GM21737 (cell line): Measurements from ENCODE around the gene KCNQ1.

Experiments
- ATAC-seq: cut with Tn5 transposase; IDR thresholded peaks from one replicate; pipeline ENCODE4 v1.9.1; 2021; ENCODE audit warnings: mild to moderate bottlenecking, moderate library complexity; ENCODE audit not compliant: unreplicated experiment

Gene KCNQ1

DNA sequence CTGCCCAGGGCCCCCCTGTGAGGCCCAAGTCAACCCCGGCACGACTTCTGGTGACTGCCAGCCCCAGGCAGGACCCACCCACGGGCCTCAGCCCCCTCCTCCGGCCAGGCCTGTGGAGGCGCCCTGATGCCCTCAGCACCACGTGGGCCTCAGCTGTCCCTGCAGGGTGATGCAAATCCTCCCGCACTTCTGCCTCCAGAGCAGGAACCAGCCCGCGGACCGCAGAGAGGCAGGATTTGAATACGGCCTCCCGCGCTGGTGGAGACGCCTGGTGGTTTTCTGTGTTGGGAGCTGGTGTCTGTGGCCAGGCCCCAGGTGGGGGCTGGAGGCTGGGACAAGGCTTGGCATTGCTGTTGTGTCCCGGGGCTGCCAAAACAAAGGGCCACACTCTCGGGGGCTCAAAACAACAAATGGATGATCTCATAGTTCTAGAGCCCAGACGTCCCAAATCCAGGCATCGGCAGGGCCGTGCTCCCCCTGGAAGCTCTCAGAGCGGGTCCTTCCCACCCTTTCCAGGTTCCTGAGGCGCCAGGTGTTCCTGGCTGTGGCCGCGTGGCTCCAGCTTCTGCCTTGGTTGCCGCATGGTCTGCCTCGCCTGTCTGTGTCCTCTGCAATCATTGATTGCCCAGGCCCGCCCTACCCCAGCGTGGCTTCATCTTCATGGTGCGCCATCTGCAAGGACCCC lies 19.9 kb upstream of the KCNQ1 start:
- ATAC-seq, result no peak

DNA sequence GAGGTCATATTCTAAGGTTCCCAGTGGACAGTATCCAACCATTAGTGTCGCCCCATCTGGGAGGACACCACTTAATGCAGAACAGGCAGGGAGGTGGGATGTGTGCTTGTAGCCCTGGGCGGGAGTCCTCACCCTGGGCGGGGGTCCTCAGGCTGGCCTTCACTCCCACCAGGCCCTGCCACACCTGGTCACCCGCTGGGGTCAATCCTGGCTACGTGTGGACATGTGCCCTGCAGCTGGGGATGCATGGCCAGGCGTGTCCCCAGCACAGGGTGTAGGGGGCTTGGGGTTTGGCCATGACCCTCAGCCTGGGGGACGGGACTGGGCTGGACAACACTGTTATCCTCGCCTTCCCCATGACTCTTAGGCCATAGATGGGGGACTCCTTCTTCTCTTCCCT lies 19.3 kb upstream of the KCNQ1 start:
- ATAC-seq, result no peak

DNA sequence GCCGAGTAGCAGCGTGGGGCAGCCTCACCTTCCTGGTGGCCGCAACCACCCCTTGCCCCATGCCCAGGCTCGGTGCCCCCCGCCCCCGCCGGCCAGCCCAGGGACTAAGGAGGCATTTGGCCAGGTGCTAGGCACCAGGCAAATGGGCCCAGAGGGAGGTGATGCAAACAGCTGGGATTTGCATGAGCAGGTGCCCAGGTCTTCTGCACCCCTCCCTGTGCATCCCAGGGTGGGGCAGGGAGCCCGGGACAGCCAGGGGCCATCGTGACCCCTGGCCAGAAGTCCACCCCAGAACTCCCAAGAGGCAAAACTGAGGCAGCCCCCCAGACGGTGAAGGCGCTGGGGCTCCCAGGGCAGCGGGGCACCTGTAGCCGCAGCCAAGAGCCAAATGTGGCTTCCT lies 18.6 kb upstream of the KCNQ1 start:
- no peak for ATAC-seq

DNA sequence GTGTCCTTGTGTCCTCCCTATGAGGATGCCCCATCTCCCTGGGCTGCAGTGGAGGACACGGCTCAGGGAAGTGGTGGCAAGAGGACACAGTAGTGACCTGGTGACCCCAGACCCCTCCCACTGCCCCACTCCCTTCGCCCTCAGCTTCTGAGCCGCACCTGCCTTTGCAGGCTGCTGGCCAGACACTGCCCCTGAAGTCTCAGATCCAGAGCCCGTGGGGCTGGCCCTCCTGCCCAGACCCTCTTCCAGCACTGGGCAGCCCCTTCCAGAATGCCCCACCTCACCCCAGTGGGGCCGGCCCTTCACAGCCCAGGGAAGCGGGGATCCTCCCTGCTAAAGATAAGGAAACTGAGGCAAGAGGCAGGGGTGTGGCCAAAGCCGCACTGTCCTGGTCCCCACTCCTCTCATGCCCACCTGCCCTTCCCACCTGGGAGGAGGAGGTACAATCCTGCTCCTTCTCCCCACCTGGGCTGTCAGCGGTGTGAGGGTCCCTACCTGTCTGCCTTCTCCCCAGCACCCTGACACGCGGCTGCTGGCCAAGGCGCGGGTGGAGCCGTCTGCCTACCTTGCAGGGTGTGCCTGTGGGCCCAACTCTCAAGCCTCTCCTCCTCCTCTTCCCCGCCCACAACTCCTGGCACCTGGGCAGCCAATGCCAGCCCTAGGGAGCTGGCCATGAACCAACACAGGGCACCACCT lies 17.8 kb upstream of the KCNQ1 start:
- no peak for ATAC-seq

DNA sequence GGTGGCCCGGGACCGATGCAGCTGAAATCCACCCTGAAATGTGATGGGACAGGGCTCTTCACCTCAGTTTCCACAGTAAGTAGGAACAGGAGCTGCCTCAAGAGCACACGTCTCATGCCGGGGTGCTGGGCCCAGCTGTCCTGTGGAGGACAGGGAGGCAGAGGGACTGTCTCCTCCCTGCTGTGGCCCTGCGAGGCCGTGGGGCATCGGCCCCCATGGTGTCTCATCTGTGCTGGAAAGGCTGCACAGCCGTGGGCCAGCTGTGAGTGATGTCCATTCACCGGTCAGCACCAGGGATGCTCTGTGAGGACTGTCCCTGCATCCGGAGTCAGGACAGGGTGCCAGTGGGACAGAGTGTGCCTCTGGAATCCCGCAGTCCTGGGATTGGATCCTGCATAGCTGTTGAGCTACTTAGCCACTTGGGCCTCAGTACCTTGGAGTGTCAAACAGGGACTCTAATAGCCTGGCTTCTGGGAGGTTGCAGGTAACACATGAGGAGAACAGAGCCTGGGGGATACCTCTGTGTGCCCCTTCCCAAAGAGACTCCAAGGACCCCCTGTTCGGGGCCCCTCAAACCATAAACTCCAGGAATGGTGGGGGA lies 17.0 kb upstream of the KCNQ1 start:
- ATAC-seq, result no peak

DNA sequence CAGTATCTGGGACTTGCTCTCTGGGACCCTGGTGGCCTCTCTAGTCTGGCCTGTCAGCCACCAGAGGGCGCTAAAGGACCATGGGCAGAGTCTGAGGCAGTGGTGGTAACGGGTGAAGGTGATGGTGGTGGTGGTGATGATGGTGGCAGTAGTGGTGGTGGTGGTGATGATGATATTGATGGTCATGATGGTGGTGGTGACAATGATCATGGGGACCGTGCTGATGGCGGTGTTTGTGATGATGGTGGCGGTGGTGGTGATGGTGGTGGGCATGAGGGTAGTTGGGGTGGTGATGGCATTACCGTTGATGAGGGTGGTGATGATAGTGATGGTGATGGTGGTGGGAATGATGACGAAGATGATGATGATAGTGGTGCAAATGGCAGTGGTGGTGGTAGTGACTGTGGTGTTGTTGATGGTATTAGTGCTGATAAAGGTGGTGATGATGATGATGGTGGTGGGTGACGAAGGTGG lies 16.4 kb upstream of the KCNQ1 start:
- ATAC-seq, result no peak

DNA sequence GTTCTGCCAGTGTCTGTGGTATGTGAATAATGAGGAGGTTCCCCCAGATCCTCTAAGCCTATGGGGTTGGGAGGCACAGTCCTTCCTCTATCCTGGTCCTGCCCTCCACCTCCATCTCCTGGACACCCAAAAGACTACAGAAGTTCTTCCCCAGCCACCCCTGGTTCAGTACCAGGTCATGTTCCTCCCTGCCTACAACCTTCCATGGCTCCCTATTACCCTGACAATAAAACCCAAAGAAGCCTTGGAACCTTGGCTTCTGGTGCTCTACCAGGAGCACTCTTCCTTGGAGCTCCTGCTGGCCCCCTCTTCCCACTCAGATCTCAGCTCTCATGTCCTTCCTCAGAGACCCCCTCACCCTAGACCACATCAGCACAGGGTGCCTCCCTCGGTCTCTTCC lies 13.4 kb upstream of the KCNQ1 start:
- no peak for ATAC-seq

DNA sequence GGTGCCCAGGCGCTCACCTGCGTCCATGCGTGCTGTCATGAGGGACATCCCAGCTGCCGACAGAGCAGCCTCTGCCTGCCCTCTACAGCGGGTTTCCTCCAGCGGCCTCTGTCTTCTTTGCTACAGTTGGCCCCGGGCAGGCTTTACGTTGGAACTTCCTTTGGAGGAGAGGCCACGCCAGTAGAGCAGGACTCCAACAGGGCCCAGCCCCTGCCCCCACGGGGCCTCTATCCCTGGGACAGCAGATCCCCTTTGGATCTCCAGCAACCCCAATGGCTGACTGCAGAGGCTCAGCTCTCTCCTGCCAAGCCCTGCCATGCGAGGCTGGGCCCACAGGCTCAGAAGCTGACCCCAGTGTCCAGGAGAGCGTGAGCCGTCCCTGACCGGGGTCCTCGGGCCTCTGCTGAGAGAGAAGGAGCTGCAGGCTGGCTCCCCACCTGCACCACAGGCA lies 12.6 kb upstream of the KCNQ1 start:
- no peak for ATAC-seq

DNA sequence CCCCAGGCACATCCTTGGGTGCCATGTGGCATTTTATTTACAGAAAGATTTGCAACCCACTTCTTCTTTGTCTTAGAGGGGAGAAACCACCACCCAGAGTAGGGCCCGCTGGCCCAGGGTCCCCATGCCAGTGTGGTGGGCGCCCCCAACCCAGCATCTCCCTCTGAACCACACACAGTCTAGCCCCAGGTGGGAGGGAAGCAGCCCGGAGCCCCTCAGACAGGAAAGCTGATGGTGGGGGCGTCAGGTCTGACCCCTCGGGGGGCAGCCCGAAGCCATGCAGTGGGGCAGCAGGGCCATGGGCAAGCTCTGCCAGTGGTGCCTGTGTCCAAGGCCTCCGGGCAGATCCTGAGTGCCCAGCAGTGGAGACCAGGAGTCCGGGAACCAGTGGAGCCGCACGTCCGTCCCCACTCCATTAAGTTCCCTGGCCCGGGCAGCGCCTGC lies 12.2 kb upstream of the KCNQ1 start:
- no peak for ATAC-seq

DNA sequence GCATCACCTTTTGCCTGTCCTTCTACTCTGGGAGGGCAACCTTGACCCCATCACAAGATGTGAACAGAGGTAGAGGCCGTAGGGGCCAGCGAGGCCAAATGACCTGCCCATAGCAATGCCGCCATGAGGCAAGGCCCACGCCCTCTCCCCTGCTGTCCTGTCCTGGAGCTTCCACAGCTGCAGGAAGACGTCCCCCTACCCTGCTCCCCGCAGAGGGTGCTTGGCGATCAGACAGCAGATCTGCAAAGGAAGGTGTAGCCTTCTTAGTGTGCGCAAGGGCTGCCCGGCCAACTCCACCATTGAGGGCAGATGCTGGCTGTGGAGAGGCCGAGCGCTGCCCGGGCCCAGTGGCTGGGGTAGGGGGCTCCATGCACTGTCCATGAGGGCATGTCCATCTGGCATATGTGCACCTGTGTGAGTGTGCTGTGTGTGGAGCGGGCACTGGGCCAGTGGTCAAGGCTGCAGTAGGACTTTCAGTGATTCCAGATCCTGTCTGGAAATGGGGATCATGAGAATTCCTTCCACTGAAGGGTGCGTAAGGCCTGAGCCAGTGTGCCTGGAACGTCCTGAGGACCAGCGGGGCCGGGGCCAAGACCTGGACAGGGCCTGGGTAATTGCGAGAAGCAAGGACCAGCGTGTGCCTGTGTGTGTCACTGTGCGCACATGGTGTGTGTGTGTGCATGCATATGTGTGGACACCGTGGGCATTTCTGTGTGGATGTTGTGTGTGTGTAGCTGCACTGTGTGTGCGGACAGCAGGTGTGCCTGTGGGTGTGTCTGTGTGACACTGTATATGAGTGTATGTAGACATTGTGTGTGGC lies 11.5 kb upstream of the KCNQ1 start:
- no peak for ATAC-seq

DNA sequence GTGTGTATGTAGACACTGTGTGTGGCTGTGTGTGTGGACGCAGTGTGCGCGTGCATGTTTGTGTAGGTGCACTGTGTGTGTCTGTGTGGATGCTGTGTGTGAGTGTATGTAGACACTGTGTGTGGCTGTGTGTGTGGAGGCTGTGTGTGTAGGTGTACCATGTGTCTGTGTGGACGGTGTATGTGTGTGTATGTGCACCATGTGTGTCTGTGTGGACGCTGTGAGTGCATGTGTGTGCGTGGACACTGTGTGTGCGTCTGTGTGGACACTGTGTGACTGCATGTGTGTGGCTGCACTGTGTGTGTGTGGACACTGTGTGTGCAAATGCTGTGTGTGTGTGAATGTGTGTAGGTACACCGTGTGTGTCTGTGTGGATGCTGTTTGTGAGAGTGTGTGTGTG lies 10.8 kb upstream of the KCNQ1 start:
- no peak for ATAC-seq

DNA sequence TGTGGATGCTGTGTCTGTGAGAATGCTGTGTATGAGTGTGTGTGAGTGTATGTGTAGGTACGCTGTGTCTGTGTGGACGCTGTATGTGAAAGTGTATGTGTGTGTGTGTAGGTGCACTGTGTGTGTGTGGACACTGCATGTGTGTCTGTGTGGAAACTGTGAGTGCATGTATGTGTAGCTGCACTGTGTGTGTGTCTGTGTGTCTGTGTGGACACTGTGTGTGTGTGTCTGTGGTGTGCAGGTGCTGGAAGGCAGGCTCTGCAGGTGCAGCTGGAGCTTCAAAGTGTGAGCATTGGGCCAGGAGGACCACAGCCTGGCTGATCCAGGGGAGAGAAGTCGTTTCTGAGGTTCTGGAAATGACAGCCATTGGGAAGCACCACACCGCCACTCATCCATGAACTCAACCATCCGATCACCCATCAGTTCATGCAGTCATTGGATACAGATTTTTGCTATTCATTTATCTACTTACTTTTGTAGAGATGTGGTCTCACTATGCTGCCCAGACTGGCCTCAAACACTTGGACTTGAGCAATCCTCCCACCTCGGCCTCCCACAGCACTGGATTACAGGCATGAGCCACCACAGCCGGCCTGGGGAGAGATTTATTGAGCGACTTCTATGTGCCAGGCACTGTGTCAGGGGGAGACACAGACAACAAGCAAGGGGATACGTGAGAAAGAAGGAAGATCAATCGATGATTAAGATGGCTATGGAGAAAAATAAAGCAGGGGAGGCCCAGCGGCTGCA lies 10.1 kb upstream of the KCNQ1 start:
- ATAC-seq, result no peak

DNA sequence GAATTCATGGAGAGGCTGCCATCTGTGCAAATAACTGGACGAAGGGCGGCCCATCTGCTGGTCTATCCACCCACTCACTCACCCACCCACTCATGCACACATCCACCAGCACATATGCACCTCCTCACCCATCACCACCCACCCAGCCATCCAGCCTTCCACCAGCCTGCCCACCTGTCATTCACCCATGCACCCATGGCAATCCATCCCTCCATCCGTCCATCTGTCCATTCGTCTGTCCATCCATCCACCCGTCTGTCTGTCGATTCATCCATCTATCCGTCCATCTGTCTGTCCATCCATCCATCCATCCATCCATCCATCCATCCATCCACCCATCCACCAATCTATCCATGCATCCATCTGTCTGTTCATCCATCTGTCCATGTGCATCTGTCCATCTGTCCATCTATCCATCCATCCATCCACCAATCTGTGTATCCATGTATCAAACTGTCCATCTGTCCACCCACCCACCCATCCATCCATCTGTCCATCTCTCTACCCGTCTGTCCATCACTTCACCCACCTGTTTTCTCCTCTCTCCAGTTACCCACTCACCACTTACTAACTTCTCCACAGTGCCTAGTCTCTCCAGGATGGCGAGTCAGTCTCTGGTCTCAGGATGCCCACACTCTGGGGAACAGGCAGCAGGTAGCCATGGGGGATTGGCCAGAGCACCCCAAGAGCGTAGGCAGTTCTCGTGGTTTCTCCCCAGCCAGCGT lies 9.4 kb upstream of the KCNQ1 start:
- ATAC-seq, result no peak

DNA sequence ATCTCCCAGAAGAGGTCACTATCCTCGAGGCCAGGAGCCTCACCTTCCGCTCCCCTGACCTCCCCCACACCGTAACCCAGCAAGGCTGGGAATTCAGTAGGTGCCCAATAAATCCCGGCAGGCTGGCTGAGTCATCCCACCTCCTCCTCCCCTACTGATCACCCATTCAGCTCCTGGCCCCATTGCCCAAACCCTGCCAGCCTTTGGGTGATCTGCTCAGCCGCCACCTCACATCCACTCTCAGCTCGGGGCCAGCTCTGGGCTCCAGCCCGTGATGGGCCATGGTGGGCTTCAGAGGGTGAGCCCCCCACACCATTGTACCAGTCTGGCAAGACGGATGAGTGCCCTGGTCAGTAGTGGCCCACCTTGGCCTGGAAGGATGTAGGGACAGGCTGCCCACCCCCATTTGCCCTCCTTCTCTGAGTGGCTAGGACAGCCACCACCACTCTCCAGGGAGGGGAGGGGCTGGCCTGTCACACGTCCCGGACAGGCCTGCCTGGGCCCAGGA lies 8.7 kb upstream of the KCNQ1 start:
- ATAC-seq, result no peak

DNA sequence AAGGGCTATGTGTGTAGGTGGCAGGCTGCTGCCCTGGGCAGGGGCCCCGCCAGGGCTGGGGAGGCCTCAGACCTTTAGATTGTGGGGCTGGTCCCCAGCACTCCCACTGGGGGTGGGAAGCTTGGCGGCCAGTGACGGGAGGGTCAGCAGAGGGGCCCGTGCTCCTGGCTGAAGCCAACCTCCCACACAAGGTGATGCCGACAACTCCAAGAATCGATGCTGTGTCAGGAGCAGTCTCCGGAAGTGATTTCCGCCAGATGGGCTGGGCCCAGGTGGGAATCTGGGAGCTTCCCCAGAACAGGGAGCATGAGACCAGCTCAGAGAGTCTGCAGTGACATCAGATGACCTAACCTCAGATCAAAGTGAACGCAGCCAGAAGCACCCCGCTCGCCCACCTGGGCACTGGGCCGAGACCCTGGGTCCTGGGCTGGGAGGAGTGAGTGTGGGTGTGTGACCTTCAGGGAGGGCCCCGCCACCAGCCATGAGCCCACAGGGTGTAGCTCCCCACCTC lies 8.2 kb upstream of the KCNQ1 start:
- ATAC-seq, result no peak

DNA sequence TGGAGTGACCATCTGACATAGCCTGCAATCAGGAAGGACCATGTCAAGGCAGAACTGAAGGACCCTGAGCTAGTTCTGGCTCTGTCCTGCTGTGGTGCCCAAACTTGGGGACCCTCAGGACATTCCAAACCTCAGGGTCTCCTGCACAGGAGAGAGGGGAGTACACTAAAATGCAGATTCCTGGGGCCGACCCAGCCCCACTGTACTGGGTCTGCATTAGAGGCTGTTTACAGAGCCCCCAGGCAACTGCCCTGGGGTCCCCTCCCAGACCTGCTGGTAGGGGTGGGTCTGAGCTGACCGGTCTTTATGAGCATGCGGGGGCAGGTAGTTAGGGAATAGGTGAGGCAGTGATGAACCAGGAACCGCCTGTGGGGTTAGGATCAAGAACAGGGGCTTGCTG lies 7.3 kb upstream of the KCNQ1 start:
- ATAC-seq, result no peak

DNA sequence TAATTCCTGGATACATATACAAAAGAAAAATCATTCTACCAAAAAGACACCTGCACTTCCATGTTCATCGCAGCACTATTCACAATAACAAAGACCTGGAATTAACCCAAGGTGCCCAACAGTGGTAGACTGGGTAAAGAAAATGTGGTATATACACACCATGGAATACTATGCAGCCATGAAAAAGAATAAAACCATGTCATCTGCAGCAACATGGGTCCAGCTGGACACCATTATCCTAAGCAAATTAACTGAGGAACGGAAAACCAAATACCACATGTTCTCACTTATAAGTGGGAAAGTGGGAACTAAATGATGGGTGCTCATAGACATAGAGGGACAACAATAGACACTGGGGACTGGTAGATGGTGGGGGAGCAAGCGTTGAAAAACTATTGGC lies 5.0 kb upstream of the KCNQ1 start:
- no peak for ATAC-seq

DNA sequence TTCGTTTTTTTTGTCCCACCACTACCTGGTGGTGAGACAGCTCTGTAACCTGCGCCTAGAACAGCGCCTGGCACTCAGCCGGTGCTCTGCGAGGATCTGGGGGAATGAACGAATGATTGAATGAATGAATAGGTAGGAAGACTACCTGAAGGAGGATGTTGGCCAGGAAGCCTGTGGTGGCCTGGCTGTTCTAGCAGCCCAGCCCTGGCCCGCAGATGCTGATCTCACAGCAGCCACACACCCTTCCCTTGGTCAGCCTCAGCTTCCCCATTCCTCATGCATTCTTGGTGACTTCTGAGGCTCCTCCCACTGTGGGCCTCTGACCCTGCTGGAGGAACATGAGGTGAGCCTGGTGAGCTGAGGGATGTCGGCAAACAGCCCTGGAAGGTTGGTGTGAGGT lies 4.2 kb upstream of the KCNQ1 start:
- ATAC-seq, result no peak

DNA sequence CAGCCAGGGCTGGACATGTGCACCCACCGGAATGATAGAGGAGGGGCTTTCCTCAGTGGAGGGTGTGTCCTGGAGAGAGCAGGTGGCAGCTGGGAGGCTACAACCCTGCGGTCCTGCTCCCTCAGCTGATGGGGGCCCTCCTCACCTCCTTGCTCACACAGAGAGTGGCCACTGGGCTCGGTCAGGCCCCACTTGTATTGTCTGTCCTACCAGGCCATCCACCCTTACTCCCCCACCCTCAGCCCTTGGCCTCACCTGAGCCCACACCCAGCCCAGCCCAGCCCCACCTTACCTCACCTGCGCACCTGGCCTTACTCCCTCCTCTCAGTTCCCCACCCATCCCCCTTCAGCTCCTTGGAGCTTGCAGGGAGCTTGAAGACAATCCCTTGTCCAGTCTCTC lies 3.6 kb upstream of the KCNQ1 start:
- ATAC-seq, result no peak

DNA sequence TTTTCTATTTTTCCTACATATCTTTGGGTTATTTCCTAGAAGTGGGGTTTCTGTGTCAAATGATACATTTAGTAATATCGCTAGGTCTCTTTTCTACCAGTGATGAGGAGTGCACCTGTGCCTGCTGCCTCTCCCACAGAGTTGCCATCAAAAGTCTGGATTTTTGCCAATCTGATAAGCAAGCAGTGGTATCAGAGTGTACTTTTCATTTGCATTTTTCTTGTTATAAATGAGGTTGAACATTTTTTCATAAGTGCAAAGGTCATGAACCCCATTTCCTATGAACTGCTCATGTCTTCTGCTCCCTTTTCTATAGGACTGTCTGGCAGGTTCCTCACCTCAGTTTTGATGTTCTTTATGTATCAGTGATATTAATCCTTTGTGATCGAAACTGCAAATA lies 2.2 kb upstream of the KCNQ1 start:
- no peak for ATAC-seq
